Astrocyte (in vitro differentiated cells and primary cell): Measurements from ENCODE around the gene FMN1. TPM values are rescaled to one million over a fixed set of nuclear protein-coding genes. Genes with fewer than 3 reads are reported as not detected.

ENCODE experiments used
- DNase-seq: peaks from one replicate; pipeline ENCODE4 v3.0.0-alpha.2; 2010; ENCODE audit warnings: low read depth
- FAIRE-seq: peaks from 2 replicates; lab custom pipeline; 2011; peaks lifted over from hg19 to GRCh38; lab: Jason Lieb, UNC
- H2AFZ ChIP-seq: 2 replicates; pipeline ENCODE4 v1.6.0; 2012; ENCODE audit warnings: low read depth, low read length, inconsistent platforms
- H3K27ac ChIP-seq: 2 replicates; pipeline ENCODE4 v1.5.1; 2011; ENCODE audit warnings: low read depth, low read length, inconsistent platforms
- H3K27me3 ChIP-seq: 2 replicates; pipeline ENCODE4 v1.6.0; 2011; ENCODE audit warnings: low read length, inconsistent platforms; ENCODE audit not compliant: insufficient read depth
- H3K36me3 ChIP-seq: 2 replicates; pipeline ENCODE4 v1.5.1; 2011; ENCODE audit warnings: low read length, inconsistent platforms; ENCODE audit not compliant: insufficient read depth
- H3K4me1 ChIP-seq: 2 replicates; pipeline ENCODE4 v1.5.1; 2011; ENCODE audit warnings: low read length, inconsistent platforms; ENCODE audit not compliant: insufficient read depth
- H3K4me2 ChIP-seq: 2 replicates; pipeline ENCODE4 v1.6.0; 2012; ENCODE audit warnings: low read length, inconsistent platforms
- H3K4me3 ChIP-seq: 2 replicates; pipeline ENCODE4 v1.5.1; 2011; ENCODE audit warnings: low read depth, mild to moderate bottlenecking, low read length, inconsistent platforms; ENCODE audit not compliant: insufficient read depth
- H3K79me2 ChIP-seq: 2 replicates; pipeline ENCODE4 v1.6.0; 2012; ENCODE audit warnings: mild to moderate bottlenecking, low read length, inconsistent platforms; ENCODE audit not compliant: insufficient read depth
- H3K9ac ChIP-seq: 2 replicates; pipeline ENCODE4 v1.6.0; 2012; ENCODE audit warnings: mild to moderate bottlenecking, low read length, inconsistent platforms
- H3K9me3 ChIP-seq: 2 replicates; pipeline ENCODE4 v1.5.1; 2012; ENCODE audit warnings: low read depth, mild to moderate bottlenecking, low read length, inconsistent platforms; ENCODE audit not compliant: insufficient read depth
- H4K20me1 ChIP-seq: 2 replicates; pipeline ENCODE4 v1.6.0; 2012; ENCODE audit warnings: low read length, inconsistent platforms; ENCODE audit not compliant: insufficient read depth
- H3K27ac Mint-ChIP-seq: one replicate; pipeline ENCODE4 v1.8.0; 2021; ENCODE audit warnings: mild to moderate bottlenecking, mixed read lengths; ENCODE audit not compliant: unreplicated experiment
- H3K27me3 Mint-ChIP-seq: one replicate; pipeline ENCODE4 v1.8.0; 2021; ENCODE audit warnings: low read depth, mixed read lengths; ENCODE audit not compliant: unreplicated experiment
- H3K36me3 Mint-ChIP-seq: one replicate; pipeline ENCODE4 v1.8.0; 2021; ENCODE audit warnings: low read depth, mixed read lengths; ENCODE audit not compliant: unreplicated experiment
- H3K4me1 Mint-ChIP-seq: one replicate; pipeline ENCODE4 v1.8.0; 2021; ENCODE audit warnings: low read depth, mixed read lengths; ENCODE audit not compliant: unreplicated experiment
- H3K4me3 Mint-ChIP-seq: one replicate; pipeline ENCODE4 v1.8.0; 2021; ENCODE audit warnings: mild to moderate bottlenecking, moderate library complexity, mixed read lengths; ENCODE audit not compliant: unreplicated experiment
- H3K9me3 Mint-ChIP-seq: one replicate; pipeline ENCODE4 v1.8.0; 2021; ENCODE audit warnings: mild to moderate bottlenecking, mixed read lengths; ENCODE audit not compliant: unreplicated experiment
- EZH2 ChIP-seq: IDR thresholded peaks from 2 replicates; pipeline ENCODE4 v1.6.1; 2012; ENCODE audit warnings: mild to moderate bottlenecking, low read length, inconsistent platforms; ENCODE audit not compliant: insufficient read depth
- total RNA-seq: library from RNA; stranded (reverse); gene quantifications from 2 replicates; pipeline ENCODE4 v1.2.1, GENCODE V29; 2021
- TF ChIP-seq, protein P1 (sequence below): IDR thresholded peaks from 2 replicates; pipeline ENCODE4 v1.5.1; 2011; ENCODE audit warnings: low read depth, mild to moderate bottlenecking, inconsistent platforms, low read length, moderate library complexity; ENCODE audit not compliant: insufficient read depth

The FMN1 gene
- total RNA-seq, 1 donor from 2014 or later: 5.3 TPM

DNA sequence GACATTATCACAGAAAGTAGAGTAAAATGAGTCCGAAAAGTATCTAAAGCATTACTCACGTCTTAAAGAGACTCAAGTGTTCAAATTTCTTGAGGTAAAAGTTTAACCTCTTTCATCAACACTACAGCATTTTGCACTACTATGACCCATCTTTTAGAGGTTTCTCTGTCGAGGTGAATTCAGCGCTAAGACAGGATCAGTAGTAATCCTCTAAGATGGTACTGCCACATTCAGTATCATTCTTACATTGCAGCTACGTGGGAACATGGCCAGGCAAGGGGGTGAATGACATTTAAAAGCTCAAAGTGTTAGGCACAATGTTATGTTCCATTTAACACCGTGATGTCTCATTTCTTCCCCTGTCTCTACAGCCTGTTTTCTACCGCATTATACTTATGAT, 210.8 kb downstream of the FMN1 start:
- H3K4me3 ChIP-seq: no peak overlapping the region
- H2AFZ ChIP-seq: no peak overlapping the region
- H3K27me3 ChIP-seq: no peaks in the 10 kb centered on the region
- DNase-seq: no peak
- no peak overlapping the region for H3K4me3 Mint-ChIP-seq
- peaks cover 2% of the 10 kb centered on the region for H3K4me1 Mint-ChIP-seq
- H3K27ac ChIP-seq: no peak overlapping the region
- H3K36me3 Mint-ChIP-seq: no peaks in the 10 kb centered on the region
- no peaks in the 10 kb centered on the region for H3K9me3 ChIP-seq
- H3K9me3 Mint-ChIP-seq: peaks cover 4% of the 10 kb centered on the region
- no peak overlapping the region for H3K27ac Mint-ChIP-seq
- no peak overlapping the region for H3K4me2 ChIP-seq
- no peaks in the 10 kb centered on the region for H3K79me2 ChIP-seq
- no peak for FAIRE-seq
- no peak overlapping the region for H3K9ac ChIP-seq
- no peaks in the 10 kb centered on the region for H3K36me3 ChIP-seq
- H3K27me3 Mint-ChIP-seq: no peaks in the 10 kb centered on the region
- H4K20me1 ChIP-seq: no peaks in the 10 kb centered on the region
- TF ChIP-seq EZH2: no peak
- TF ChIP-seq, protein P1, sequence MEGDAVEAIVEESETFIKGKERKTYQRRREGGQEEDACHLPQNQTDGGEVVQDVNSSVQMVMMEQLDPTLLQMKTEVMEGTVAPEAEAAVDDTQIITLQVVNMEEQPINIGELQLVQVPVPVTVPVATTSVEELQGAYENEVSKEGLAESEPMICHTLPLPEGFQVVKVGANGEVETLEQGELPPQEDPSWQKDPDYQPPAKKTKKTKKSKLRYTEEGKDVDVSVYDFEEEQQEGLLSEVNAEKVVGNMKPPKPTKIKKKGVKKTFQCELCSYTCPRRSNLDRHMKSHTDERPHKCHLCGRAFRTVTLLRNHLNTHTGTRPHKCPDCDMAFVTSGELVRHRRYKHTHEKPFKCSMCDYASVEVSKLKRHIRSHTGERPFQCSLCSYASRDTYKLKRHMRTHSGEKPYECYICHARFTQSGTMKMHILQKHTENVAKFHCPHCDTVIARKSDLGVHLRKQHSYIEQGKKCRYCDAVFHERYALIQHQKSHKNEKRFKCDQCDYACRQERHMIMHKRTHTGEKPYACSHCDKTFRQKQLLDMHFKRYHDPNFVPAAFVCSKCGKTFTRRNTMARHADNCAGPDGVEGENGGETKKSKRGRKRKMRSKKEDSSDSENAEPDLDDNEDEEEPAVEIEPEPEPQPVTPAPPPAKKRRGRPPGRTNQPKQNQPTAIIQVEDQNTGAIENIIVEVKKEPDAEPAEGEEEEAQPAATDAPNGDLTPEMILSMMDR: no peak
- peaks cover 8% of the 10 kb centered on the region for H3K4me1 ChIP-seq

DNA sequence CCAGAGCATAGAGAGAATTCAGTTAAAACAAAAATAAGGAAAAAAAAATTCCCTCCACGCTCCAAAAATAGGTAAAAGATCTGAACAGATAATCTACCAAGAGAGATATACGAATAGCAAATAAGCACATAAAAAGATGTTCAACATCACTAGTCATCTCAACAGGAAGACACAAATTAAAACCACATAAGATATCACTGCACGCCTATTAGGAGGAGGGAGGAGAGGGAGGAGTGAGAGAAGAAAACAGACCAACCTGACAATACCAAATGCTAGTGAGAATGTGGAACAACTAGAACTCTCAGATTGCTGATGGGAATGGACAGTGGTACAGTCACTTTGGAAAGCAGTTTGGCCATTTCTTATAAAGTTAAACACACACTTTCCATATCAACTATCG, 212.5 kb downstream of the FMN1 start:
- Mint-ChIP-seq H3K4me1 (peaks cover 2% of the 10 kb centered on the region), H3K27ac (no peak overlapping the region), H3K4me3 (no peak overlapping the region), H3K9me3 (peaks cover 4% of the 10 kb centered on the region), H3K36me3 (no peaks in the 10 kb centered on the region), H3K27me3 (no peaks in the 10 kb centered on the region)
- Histone ChIP-seq H3K27ac (no peak overlapping the region), H4K20me1 (no peaks in the 10 kb centered on the region), H3K9ac (no peak overlapping the region), H3K4me3 (no peak overlapping the region), H3K79me2 (no peaks in the 10 kb centered on the region), H3K4me1 (peaks cover 8% of the 10 kb centered on the region), H3K36me3 (no peaks in the 10 kb centered on the region), H3K9me3 (no peaks in the 10 kb centered on the region), H3K27me3 (no peaks in the 10 kb centered on the region), H3K4me2 (no peak overlapping the region), H2AFZ (no peak overlapping the region)
- no peak for DNase-seq
- FAIRE-seq: peak; percentile 75
- TF ChIP-seq, protein P1: no peak
- no peak for TF ChIP-seq EZH2

DNA sequence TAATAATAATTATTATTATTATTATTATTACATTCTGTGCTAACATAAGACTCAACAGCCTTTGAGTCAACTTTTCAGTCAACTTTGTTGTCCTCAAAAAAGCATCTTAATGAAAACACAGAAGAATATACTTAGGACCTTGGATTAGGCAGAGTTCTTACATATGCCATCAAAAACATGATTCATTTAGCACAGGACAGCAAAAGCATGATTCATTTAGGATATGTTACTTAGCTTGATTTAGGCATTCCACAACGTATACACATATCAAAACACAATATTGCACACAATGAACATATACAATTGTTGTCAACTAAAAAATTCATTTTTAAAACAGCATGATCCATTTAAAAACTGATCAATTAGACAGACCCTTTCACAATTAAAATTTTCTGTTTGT, 213.0 kb downstream of the FMN1 start:
- H3K9me3 ChIP-seq: no peaks in the 10 kb centered on the region
- H3K27me3 ChIP-seq: no peaks in the 10 kb centered on the region
- H3K36me3 ChIP-seq: no peaks in the 10 kb centered on the region
- H3K4me1 ChIP-seq: peaks cover 8% of the 10 kb centered on the region
- DNase-seq: no peak
- H3K4me2 ChIP-seq: no peak overlapping the region
- Mint-ChIP-seq H3K9me3 (peaks cover 4% of the 10 kb centered on the region), H3K36me3 (no peaks in the 10 kb centered on the region), H3K4me3 (no peak overlapping the region), H3K27ac (no peak overlapping the region), H3K4me1 (peaks cover 2% of the 10 kb centered on the region), H3K27me3 (no peaks in the 10 kb centered on the region)
- no peaks in the 10 kb centered on the region for H4K20me1 ChIP-seq
- no peak overlapping the region for H3K9ac ChIP-seq
- TF ChIP-seq EZH2: no peak
- TF ChIP-seq, protein P1: no peak
- no peak overlapping the region for H3K27ac ChIP-seq
- H3K4me3 ChIP-seq: no peak overlapping the region
- H3K79me2 ChIP-seq: no peaks in the 10 kb centered on the region
- H2AFZ ChIP-seq: no peak overlapping the region
- no peak for FAIRE-seq
